Measurements from ENCODE around the gene KCNJ1. TPM values are rescaled to one million over a fixed set of nuclear protein-coding genes. Genes with fewer than 3 reads are reported as not detected.

KCNJ1 gene
- total RNA-seq, 1 donor from 2014 or later: 0.41 TPM

DNA sequence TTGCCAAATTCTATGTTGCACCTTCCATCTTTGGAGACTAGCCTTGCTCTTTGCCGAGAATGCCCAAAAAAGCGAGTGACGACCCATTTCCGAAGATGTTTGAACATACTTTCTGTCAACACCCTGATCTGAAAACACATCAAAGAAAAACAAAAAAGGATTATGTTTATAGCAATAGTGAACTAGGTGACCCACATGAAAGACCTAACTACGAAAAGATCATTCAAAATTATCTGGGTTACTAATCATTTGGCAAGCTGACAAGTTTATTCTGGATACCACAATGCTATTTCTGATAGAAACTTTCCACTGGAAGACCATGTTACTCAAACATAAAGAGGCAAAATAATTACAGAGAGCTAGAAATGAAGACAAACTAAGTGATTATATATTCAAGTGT, 27.0 kb downstream of the KCNJ1 start:
- TF ChIP-seq EZH2 (IDR thresholded peaks at IDR 0.05) (no peak), EZH2phosphoT487 (IDR thresholded peaks at IDR 0.05) (no peak)
- TF ChIP-seq, protein P1, sequence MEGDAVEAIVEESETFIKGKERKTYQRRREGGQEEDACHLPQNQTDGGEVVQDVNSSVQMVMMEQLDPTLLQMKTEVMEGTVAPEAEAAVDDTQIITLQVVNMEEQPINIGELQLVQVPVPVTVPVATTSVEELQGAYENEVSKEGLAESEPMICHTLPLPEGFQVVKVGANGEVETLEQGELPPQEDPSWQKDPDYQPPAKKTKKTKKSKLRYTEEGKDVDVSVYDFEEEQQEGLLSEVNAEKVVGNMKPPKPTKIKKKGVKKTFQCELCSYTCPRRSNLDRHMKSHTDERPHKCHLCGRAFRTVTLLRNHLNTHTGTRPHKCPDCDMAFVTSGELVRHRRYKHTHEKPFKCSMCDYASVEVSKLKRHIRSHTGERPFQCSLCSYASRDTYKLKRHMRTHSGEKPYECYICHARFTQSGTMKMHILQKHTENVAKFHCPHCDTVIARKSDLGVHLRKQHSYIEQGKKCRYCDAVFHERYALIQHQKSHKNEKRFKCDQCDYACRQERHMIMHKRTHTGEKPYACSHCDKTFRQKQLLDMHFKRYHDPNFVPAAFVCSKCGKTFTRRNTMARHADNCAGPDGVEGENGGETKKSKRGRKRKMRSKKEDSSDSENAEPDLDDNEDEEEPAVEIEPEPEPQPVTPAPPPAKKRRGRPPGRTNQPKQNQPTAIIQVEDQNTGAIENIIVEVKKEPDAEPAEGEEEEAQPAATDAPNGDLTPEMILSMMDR (IDR thresholded peaks at IDR 0.05): no peak
- Histone ChIP-seq H3K4me3 (no peak overlapping the region), H3K4me1 (no peaks in the 10 kb centered on the region), H3K27ac (no peak overlapping the region), H3F3A (ENCODE audit: low read depth) (no peaks in the 10 kb centered on the region), H3K9ac (no peak overlapping the region), H3K79me2 (ENCODE audit: low read depth) (no peaks in the 10 kb centered on the region), H3K9me3 (ENCODE audit: low read depth) (no peaks in the 10 kb centered on the region), H3K36me3 (no peaks in the 10 kb centered on the region), H3K27me3 (no peaks in the 10 kb centered on the region), H2AFZ (replicated peaks) (no peak overlapping the region), H4K20me1 (ENCODE audit: low read depth) (no peaks in the 10 kb centered on the region), H3K4me2 (no peak overlapping the region)
- peaks cover 2% of the 10 kb centered on the region for H3K27me3 Mint-ChIP-seq (ENCODE audit: insufficient read depth, low read depth)
- peaks cover 4% of the 10 kb centered on the region for H3K9me3 Mint-ChIP-seq
- no peak for DNase-seq (ENCODE audit: low spot score)
- no peak overlapping the region for H3K27ac Mint-ChIP-seq
- H3K36me3 Mint-ChIP-seq: peaks cover 3% of the 10 kb centered on the region
- H3K4me3 Mint-ChIP-seq: no peak overlapping the region
- peaks cover 7% of the 10 kb centered on the region for H3K4me1 Mint-ChIP-seq

DNA sequence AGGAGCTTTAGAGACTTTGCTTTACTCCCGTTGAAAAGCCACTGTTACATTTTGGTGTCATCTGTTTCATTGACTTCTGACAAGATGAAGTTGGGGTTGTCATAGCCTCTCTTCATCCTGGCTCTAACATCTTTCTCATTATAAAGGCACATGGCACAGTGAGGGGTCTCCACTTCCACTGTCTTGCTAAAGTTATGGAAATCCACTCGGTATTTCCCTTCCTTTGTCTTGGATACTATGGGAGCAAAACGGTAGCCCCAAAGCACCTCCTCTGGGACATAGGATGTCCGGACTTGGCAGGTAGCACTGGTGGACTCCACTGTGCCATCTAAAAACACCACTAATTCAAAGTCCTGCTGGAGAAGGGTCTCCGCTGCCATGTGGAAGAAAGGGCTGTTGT, 28.0 kb downstream of the KCNJ1 start:
- H3K9me3 Mint-ChIP-seq: peaks cover 4% of the 10 kb centered on the region
- DNase-seq (ENCODE audit: low spot score): no peak

DNA sequence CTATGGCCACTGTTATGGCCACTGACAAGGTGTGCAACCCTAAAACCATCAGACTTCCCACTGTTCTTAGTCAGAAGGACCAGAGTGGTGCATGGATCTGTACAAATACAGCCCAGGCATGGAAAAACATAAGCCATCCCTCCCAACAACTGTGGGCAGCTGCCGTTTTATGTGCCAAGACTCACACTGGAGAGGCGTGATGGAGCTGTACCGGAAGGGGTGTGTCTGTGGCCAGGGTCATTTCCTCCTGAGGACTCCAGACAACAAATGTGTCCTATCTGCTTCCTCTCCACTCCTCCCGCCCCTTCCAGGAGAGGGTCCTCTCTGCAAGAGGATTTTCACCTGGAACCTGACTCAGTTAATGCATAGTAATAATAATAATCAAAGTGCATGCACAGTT, 29.5 kb downstream of the KCNJ1 start:
- no peak overlapping the region for H3K4me3 ChIP-seq
- H3K9me3 Mint-ChIP-seq: peaks cover 4% of the 10 kb centered on the region
- no peak overlapping the region for H3K4me3 Mint-ChIP-seq
- H3K27ac Mint-ChIP-seq: no peak overlapping the region
- H3K4me2 ChIP-seq: no peak overlapping the region
- H2AFZ ChIP-seq (replicated peaks): no peak overlapping the region
- no peaks in the 10 kb centered on the region for H3F3A ChIP-seq (ENCODE audit: low read depth)
- DNase-seq (ENCODE audit: low spot score): no peak
- H3K9me3 ChIP-seq (ENCODE audit: low read depth): no peaks in the 10 kb centered on the region
- H3K4me1 ChIP-seq: no peaks in the 10 kb centered on the region
- TF ChIP-seq EZH2 (IDR thresholded peaks at IDR 0.05) (no peak), EZH2phosphoT487 (IDR thresholded peaks at IDR 0.05) (no peak)
- TF ChIP-seq, protein P1 (IDR thresholded peaks at IDR 0.05): no peak
- no peaks in the 10 kb centered on the region for H3K27me3 Mint-ChIP-seq (ENCODE audit: insufficient read depth, low read depth)
- H3K36me3 ChIP-seq: no peaks in the 10 kb centered on the region
- no peak overlapping the region for H3K27ac ChIP-seq
- no peaks in the 10 kb centered on the region for H3K79me2 ChIP-seq (ENCODE audit: low read depth)
- no peaks in the 10 kb centered on the region for H4K20me1 ChIP-seq (ENCODE audit: low read depth)
- no peaks in the 10 kb centered on the region for H3K27me3 ChIP-seq
- peaks cover 3% of the 10 kb centered on the region for H3K36me3 Mint-ChIP-seq
- peaks cover 7% of the 10 kb centered on the region for H3K4me1 Mint-ChIP-seq
- H3K9ac ChIP-seq: no peak overlapping the region

More for the DNA sequence above, 28.0 kb downstream of the KCNJ1 start:
- H2AFZ ChIP-seq (replicated peaks): no peak overlapping the region
- H3K9me3 ChIP-seq (ENCODE audit: low read depth): no peaks in the 10 kb centered on the region
- no peak overlapping the region for H3K27ac ChIP-seq
- H3F3A ChIP-seq (ENCODE audit: low read depth): no peaks in the 10 kb centered on the region
- Mint-ChIP-seq H3K4me3 (no peak overlapping the region), H3K36me3 (peaks cover 3% of the 10 kb centered on the region), H3K4me1 (peaks cover 7% of the 10 kb centered on the region), H3K27me3 (ENCODE audit: insufficient read depth, low read depth) (peaks cover 2% of the 10 kb centered on the region), H3K27ac (no peak overlapping the region)
- H3K4me3 ChIP-seq: no peak overlapping the region
- no peaks in the 10 kb centered on the region for H3K79me2 ChIP-seq (ENCODE audit: low read depth)
- H3K9ac ChIP-seq: no peak overlapping the region
- H3K4me2 ChIP-seq: no peak overlapping the region
- no peaks in the 10 kb centered on the region for H3K36me3 ChIP-seq
- no peaks in the 10 kb centered on the region for H3K27me3 ChIP-seq
- no peaks in the 10 kb centered on the region for H3K4me1 ChIP-seq
- TF ChIP-seq EZH2phosphoT487 (IDR thresholded peaks at IDR 0.05) (no peak), EZH2 (IDR thresholded peaks at IDR 0.05) (no peak)
- TF ChIP-seq, protein P1 (IDR thresholded peaks at IDR 0.05): no peak
- H4K20me1 ChIP-seq (ENCODE audit: low read depth): no peaks in the 10 kb centered on the region

All from neural progenitor cell (in vitro differentiated cells).